Stomach smooth muscle (tissue), 2 donors: ENCODE measurements around the gene VPS13D.

Source experiments
- H3K27ac ChIP-seq: one replicate; pipeline ENCODE4 v1.7.0; 2013; ENCODE audit warnings: mild to moderate bottlenecking, low read length, inconsistent platforms
- H3K27me3 ChIP-seq, 2 donors: one replicate each; pipeline ENCODE4 v1.7.0; 2013; ENCODE audit warnings: low read length in 2 of 2; ENCODE audit not compliant: insufficient read depth in 2 of 2, control insufficient read depth in 1 of 2
- H3K36me3 ChIP-seq, 2 donors: one replicate each; pipeline ENCODE4 v1.7.0; 2013; ENCODE audit warnings: low read length in 2 of 2; ENCODE audit not compliant: control insufficient read depth in 2 of 2, insufficient read depth in 2 of 2
- H3K4me1 ChIP-seq: one replicate; pipeline ENCODE4 v1.7.0; 2013; ENCODE audit warnings: low read length; ENCODE audit not compliant: control insufficient read depth, insufficient read depth
- H3K4me3 ChIP-seq, 2 donors: one replicate each; pipeline ENCODE4 v1.7.0; 2013; ENCODE audit warnings: low read length in 2 of 2
- H3K9ac ChIP-seq, 2 donors: one replicate each; pipeline ENCODE4 v1.7.0; 2013; ENCODE audit warnings: low read length in 2 of 2, mild to moderate bottlenecking in 1 of 2
- H3K9me3 ChIP-seq, 2 donors: one replicate each; pipeline ENCODE4 v1.7.0; 2013; ENCODE audit warnings: low read length in 2 of 2; ENCODE audit not compliant: control insufficient read depth in 2 of 2
- donor health status: healthy.
- donor health status: Pancreatic carcinoma.

VPS13D gene

DNA sequence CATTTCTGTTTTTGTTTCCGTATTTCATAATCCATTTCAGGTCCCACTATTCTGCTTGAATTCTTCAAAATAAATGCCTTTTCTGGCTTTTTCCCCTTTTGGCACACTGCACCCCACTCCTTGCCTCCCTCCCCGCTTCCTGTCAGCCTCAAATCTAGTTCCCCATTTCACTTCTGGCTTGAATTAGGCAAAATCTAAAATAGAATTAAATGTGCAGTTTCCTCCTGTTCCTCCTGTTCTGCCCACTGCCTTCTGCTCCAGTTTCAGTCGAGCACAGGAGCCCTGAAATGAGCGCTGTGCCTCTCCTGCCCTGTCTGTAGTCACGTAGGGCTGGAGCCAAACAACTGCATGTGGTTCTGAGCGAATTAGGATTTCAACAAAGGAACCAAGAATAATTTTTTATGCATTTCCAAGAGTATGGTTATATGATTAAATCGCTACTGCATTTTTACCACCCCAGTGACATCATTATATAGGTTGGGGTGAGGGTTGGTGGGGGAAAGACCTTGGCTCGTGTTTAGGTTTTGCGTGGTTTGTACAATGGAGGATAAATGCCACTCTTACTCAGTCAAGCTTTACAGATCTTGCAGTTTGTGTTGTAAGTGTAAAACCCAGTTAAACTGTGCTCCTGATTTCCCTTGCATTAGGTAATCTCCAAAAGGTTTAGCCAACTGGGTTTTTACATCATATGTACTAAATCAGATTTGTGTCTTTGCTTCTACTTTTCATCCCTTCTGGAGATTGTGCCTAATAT lies 114.9 kb downstream of the VPS13D start:
- Histone ChIP-seq H3K9ac (no peak overlapping the region), H3K27ac (no peak overlapping the region), H3K4me1 (peaks cover 10% of the 10 kb centered on the region), H3K4me3 (no peak overlapping the region), H3K27me3 (no peaks in the 10 kb centered on the region), H3K36me3 (peaks cover 21 to 35% of the 10 kb centered on the region in 2 donors), H3K9me3 (no peaks in the 10 kb centered on the region)

DNA sequence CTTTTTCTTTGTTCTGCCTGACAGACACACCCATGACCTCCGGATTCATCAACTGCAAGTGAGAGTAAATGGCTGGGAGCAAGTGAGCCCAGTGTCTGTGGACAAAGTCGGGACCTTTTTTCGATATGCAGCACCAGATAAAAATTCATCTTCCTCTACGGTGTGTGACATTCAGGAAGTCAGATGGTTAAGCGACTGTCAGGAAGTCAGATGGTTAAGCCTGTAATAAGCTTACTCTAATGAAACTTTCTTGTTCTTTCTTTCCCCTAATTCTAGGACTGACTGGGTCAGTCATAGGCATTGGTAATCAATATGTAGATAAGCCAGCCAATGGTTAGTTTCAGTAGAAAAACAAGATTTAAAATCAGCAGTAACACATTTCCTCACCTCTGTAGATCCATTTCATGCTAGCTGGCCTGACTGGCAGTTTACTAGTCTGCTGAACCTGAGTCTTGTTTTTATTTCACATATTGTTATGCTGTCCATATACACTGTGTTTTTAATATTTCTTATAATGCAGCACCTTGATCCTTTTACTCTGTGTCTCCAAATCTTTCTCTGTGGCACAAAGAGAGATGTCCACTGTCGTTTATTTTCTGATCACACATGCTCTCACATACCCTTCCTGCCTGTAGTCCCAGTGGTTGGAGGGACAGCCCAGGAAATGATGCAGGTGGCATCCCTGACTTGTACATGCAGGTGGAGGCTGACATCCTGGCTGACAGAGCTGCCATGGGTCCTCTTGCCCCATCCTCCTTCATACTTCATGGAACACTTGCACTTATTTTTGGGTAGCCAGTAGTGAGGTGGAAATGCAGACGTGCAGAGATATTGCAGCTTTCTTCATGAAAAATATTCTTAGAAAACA lies 115.8 kb downstream of the VPS13D start:
- Histone ChIP-seq H3K4me3 (no peak overlapping the region), H3K9me3 (no peaks in the 10 kb centered on the region), H3K9ac (no peak overlapping the region), H3K36me3 (peaks cover 21 to 37% of the 10 kb centered on the region in 2 donors), H3K27me3 (no peaks in the 10 kb centered on the region), H3K4me1 (peaks cover 2% of the 10 kb centered on the region), H3K27ac (no peak overlapping the region)

DNA sequence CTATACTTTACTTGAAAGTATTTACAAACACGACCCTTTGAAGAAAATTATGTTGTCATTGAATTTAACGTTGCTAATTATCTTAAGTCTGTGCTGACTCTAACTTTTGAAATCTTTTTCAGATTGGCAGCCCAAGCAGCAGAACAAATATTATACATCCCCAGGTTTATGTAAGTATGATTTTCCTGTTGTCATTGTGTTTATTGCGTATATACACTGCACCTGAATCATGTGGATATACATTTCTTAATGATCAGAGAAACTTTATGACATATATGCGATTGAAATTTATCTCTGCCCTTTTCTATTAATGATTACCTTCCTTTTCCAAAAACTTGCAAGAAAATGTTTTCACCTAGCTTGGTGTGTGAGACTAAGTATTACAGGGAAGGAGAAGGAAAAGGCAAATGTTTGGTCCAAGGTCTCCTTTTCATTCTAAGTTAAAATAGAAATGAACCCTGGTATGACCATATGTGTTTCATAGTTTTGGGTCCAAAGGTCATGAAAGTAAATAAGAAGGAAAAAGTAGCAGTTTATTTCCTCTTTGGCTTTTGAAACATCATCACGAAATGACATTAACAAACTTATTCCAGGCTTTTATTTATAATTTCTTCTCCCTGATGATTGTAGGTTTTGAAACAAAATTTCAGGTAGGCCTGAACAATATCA lies 116.8 kb downstream of the VPS13D start:
- Histone ChIP-seq H3K9ac (no peak overlapping the region), H3K27ac (no peak overlapping the region), H3K9me3 (no peaks in the 10 kb centered on the region), H3K4me1 (no peaks in the 10 kb centered on the region), H3K27me3 (no peaks in the 10 kb centered on the region), H3K4me3 (no peak overlapping the region), H3K36me3 (peaks cover 19 to 42% of the 10 kb centered on the region in 2 donors)

DNA sequence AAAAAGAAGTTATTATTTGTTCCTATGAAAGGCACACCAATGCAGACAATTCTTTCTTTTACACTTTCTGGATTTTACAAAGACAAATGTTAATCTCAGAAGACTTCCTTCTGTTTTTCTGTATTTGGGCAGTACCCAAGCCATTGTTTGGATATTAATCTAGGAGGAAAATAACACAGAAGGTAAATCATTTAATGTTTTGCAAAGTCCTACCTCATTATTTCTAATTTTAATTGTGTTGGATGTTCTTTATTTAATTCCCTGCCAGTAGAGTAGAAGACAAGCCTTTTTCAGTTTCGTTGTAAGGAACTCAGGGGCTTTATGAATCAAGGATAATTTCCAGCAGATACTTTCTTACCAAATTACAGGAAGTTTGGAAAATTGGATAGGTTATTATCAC lies 118.3 kb downstream of the VPS13D start:
- H3K27ac ChIP-seq: no peak overlapping the region
- H3K4me3 ChIP-seq: no peak overlapping the region
- H3K36me3 ChIP-seq: peaks cover 16 to 37% of the 10 kb centered on the region in 2 donors
- no peaks in the 10 kb centered on the region for H3K27me3 ChIP-seq
- H3K9me3 ChIP-seq: no peaks in the 10 kb centered on the region
- H3K9ac ChIP-seq: no peak overlapping the region
- no peaks in the 10 kb centered on the region for H3K4me1 ChIP-seq

DNA sequence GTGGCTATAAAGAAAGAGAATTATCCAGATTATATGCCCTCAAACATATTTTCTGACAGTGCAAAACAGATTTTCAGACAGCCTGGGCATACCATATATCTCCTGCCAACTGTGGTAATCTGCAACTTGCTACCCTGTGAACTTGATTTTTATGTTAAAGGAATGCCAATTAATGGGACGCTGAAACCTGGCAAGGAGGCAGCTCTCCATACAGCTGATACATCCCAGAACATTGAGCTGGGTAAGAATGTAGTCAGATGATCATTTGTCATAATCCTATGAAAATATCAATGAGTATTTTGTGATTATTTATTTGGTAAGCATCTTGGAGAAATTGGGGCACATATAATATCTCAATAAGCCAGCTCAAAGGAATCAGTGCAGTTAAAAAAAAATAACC lies 124.2 kb downstream of the VPS13D start:
- H3K36me3 ChIP-seq: peaks cover 16 to 26% of the 10 kb centered on the region in 2 donors

DNA sequence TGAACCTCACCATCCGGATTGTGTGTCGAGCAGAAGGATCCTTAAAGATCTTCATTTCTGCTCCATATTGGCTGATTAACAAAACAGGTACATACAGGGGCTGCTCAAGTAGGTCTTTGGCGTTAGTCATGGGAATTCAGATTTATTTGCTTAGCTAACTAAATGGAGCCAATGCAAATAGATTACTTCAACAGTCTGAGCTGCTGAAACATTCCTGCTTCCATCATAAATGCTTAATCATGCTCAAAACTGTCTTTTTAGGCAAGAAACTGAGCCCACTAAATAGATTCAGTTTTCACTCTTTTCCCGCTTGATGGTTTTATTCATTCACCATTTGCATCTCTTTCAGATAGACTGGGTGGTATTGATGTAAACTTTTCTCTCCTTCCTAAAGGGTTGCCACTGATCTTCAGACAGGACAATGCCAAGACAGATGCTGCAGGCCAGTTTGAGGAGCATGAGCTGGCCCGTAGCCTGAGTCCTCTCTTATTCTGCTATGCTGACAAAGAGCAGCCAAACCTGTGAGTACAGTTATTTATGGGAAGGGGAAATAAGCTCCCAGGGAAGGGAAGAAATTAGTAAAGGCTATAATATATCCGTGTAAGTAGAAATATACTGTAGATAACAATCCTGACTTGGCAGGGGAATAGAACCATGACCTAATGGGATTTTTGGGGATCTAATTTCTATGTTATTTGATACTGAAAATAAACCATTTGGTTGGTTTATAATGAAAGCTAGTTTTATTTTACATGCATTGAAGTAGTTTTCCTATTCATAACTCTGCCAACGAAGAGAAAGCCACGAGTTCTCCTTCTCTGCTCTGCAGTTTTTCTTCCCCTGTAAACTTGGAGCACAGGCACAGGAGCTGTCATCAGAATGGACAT lies 126.4 kb downstream of the VPS13D start:
- H3K27me3 ChIP-seq: no peaks in the 10 kb centered on the region
- no peak overlapping the region for H3K9ac ChIP-seq
- peaks cover 16 to 18% of the 10 kb centered on the region in 2 donors for H3K36me3 ChIP-seq
- peaks cover 16% of the 10 kb centered on the region for H3K4me1 ChIP-seq
- H3K9me3 ChIP-seq: no peaks in the 10 kb centered on the region
- peak overlapping the region; percentile 25 for H3K27ac ChIP-seq
- H3K4me3 ChIP-seq: no peak overlapping the region

More for the DNA sequence above, 124.2 kb downstream of the VPS13D start:
- Histone ChIP-seq H3K4me1 (peaks cover 16% of the 10 kb centered on the region), H3K9ac (no peak overlapping the region), H3K4me3 (no peak overlapping the region), H3K9me3 (no peaks in the 10 kb centered on the region), H3K27ac (no peak overlapping the region), H3K27me3 (no peaks in the 10 kb centered on the region)

DNA sequence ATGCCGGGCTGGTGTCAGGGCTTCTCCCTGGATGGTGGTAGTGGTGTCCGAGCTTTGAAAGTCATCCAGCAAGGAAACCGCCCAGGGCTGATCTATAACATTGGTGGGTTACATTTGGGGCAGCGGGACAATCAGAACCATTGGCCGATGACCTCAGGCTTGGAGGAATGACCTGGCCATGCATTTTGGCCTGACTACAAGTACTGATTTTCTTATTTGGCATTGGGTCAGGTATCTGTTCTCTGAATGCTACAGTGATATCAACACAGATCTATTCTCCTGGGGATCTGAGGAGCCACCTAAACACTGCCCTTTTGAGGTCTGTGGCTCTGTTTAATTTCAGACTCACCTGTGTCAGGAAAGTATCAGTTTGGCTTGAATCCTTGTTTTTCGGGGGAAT lies 128.7 kb downstream of the VPS13D start:
- Histone ChIP-seq H3K4me3 (no peak overlapping the region), H3K9me3 (no peaks in the 10 kb centered on the region), H3K27me3 (no peaks in the 10 kb centered on the region), H3K9ac (no peak overlapping the region), H3K36me3 (peaks cover 23 to 27% of the 10 kb centered on the region in 2 donors), H3K27ac (no peak overlapping the region), H3K4me1 (peaks cover 16% of the 10 kb centered on the region)

DNA sequence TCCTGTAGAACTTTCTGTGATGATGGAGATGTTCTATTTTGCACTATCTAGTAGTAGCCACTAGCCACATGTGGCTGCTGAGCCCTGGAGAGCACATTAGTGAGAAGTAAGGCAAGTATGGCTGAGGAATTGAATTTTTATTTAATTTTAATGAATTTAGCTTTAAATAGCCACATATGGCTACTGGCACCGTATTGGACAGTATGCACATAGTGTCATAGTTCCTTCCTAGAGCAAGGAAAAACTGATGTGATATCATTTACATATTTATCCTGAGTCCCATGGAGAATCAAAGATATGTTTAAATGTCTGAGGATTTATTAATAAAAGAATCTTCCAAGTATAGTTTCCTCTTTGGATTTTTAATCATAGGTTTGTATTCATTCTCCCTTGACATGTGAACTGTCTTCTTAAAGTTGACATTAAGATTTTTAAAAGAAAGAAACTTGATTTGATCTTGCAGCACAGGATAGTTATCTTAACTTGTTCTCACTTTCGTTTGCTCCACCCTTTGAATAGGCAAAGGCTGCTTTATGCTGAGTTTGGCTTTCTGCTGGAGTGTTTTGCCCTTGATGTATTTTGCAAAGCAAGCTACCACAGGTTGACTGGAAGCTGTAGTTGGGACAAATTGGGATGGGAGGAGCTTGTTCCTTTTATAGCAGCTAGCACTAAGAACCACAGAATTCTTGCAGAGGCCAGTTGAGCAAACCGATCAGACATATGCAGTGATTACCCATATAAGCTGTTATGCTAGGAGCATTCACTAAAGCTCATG lies 129.7 kb downstream of the VPS13D start:
- Histone ChIP-seq H3K9ac (no peak overlapping the region), H3K4me1 (peaks cover 16% of the 10 kb centered on the region), H3K27ac (no peak overlapping the region), H3K27me3 (no peaks in the 10 kb centered on the region), H3K4me3 (no peak overlapping the region), H3K9me3 (no peaks in the 10 kb centered on the region), H3K36me3 (peaks cover 28 to 30% of the 10 kb centered on the region in 2 donors)

DNA sequence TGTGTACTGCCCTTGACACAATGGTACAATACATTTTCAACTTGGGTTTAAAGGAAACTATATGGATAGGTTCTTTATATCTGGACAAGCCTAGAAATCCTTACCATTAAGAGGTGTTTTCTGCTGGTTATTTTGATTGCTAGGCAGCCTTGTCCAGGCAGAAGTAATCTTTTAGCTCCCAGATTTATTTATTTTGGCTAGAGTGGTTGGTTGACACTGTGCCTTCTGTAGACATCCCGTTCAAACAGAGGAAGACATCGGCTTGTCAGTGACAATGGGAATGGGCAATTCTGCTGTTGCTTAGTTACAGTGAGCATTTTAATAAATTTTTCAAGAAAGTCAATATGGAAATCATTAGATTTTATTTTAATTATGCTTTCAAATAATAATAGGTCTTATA lies 138.8 kb downstream of the VPS13D start:
- H3K4me3 ChIP-seq: no peak overlapping the region
- no peak overlapping the region for H3K9ac ChIP-seq
- H3K9me3 ChIP-seq: no peaks in the 10 kb centered on the region
- H3K36me3 ChIP-seq: peaks cover 15 to 25% of the 10 kb centered on the region in 2 donors
- H3K4me1 ChIP-seq: no peaks in the 10 kb centered on the region
- no peak overlapping the region for H3K27ac ChIP-seq
- no peaks in the 10 kb centered on the region for H3K27me3 ChIP-seq
